NCI-H526 treated with DMSO at 0.1 percent for 48 hours (cell line): ENCODE data around the gene TEP1.
"Not testable (repeated sequence)": the region's sequence is repeated elsewhere in the genome, so short reads cannot be mapped to it uniquely, and the experiment has no call there.

Experiments
- DNase-seq: peaks from one replicate; lab custom pipeline; 2025; lab: John Stamatoyannopoulos, UW

TEP1 gene

GRCh38 chr14:20386276-20386855 lies 26.9 kb downstream of the TEP1 start:
- no peak for DNase-seq

GRCh38 chr14:20384886-20385285 lies 28.4 kb downstream of the TEP1 start:
- DNase-seq: no peak

GRCh38 chr14:20384321-20384720 lies 29.0 kb downstream of the TEP1 start:
- DNase-seq: no peak

GRCh38 chr14:20383636-20384035 lies 29.7 kb downstream of the TEP1 start:
- DNase-seq: no peak

GRCh38 chr14:20383032-20383431 lies 30.3 kb downstream of the TEP1 start:
- DNase-seq: no peak

GRCh38 chr14:20382526-20382925 lies 30.8 kb downstream of the TEP1 start:
- no peak for DNase-seq

GRCh38 chr14:20381341-20381740 lies 32.0 kb downstream of the TEP1 start:
- DNase-seq: no peak

- DNase-seq: no peak
Observed at GRCh38 chr14:20380681-20381080, 32.6 kb downstream of the TEP1 start.

GRCh38 chr14:20379743-20380142 lies 33.6 kb downstream of the TEP1 start:
- no peak for DNase-seq

- DNase-seq: no peak
Observed at GRCh38 chr14:20377171-20377570, 36.1 kb downstream of the TEP1 start.

- DNase-seq: no peak
Observed at GRCh38 chr14:20376071-20376588, 37.2 kb downstream of the TEP1 start.

- DNase-seq: no peak
Observed at GRCh38 chr14:20375471-20375870, 37.8 kb downstream of the TEP1 start.

GRCh38 chr14:20372796-20373195 lies 40.5 kb downstream of the TEP1 start:
- no peak for DNase-seq

- DNase-seq: no peak
Observed at GRCh38 chr14:20365928-20366327, 47.4 kb downstream of the TEP1 start.

GRCh38 chr14:20358474-20358873 lies 54.8 kb downstream of the TEP1 start:
- not testable (repeated sequence) for DNase-seq

GRCh38 chr14:20356422-20356821 lies 56.9 kb downstream of the TEP1 start:
- no peak for DNase-seq

- no peak for DNase-seq
Observed at GRCh38 chr14:20350860-20351259, 62.4 kb downstream of the TEP1 start.

GRCh38 chr14:20350282-20350681 lies 63.0 kb downstream of the TEP1 start:
- DNase-seq: no peak

- no peak for DNase-seq
Observed at GRCh38 chr14:20347747-20348146, 65.6 kb downstream of the TEP1 start.

- no peak for DNase-seq
Observed at GRCh38 chr14:20346713-20347112, 66.6 kb downstream of the TEP1 start.

- no peak for DNase-seq
Observed at GRCh38 chr14:20345366-20345765, 67.9 kb downstream of the TEP1 start.

GRCh38 chr14:20343862-20344220 lies 69.5 kb downstream of the TEP1 start:
- DNase-seq: no peak

GRCh38 chr14:20343092-20343861 lies 70.0 kb downstream of the TEP1 start, which contains the start of gene PARP2:
TSS of gene PARP2 (plus strand) at chr14:20343635. CDS start at chr14:20343642, 7 bp downstream.
- peak; percentile 97 for DNase-seq

GRCh38 chr14:20341646-20342045 lies 71.7 kb downstream of the TEP1 start:
- DNase-seq: no peak
